KBM-7 (cell line): ENCODE measurements around the gene SHISA4.
"Not testable (repeated sequence)": the region's sequence is repeated elsewhere in the genome, so short reads cannot be mapped to it uniquely, and the experiment has no call there.

Experiments used
- DNase-seq: peaks from one replicate; pipeline ENCODE4 v3.0.0-alpha.2; 2015
- in situ Hi-C: fragments of 300-500 bp; cut with MboI; formaldehyde crosslinking; loops from 2 replicates; pipeline ENCODE4 v1.14.3; 2020; ENCODE audit warnings: low sequenced_read_pairs, low pct_unique_long_range_greater_than_20kb, mixed read lengths

The SHISA4 gene, protein sequence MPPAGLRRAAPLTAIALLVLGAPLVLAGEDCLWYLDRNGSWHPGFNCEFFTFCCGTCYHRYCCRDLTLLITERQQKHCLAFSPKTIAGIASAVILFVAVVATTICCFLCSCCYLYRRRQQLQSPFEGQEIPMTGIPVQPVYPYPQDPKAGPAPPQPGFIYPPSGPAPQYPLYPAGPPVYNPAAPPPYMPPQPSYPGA

DNA sequence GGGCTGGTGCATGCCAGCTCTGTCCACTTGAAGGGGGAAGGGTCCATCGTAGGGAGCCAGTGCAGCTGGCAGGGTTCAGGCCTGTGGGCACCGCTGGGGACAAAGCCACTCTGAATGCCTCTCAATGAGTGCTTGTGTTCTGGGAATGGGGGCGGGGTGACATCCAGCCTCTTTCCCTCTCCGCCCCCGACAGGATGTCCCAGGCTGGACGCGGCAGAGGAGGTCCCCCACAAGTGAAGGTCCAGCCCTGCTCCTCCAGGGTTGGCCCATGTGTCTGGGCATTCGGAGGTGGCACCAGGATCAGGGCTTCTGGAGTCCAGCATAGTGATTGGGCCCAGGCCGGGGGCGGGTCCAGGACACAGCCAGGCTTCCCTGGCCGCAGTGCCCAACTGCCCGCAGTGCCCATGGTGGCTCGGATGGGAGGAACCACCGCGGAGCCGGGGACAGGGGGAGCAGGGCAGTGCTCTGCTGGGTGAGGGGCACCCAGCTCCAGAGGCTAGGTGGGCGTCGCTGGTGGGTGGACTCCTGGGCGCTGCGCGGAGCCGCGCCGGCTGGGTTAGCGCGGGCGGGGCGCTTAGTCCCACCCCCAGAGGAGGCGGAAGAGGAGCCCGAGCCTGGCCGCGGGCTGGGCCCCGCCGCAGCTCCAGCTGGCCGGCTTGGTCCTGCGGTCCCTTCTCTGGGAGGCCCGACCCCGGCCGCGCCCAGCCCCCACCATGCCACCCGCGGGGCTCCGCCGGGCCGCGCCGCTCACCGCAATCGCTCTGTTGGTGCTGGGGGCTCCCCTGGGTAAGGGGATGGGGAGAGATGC is at the start of gene SHISA4:
Gene SHISA4 (plus strand): TSS at position 617 of the 808 bp plus-strand sequence. CDS start 97 bp downstream, at position 714.
- no peak for DNase-seq
- in situ Hi-C loops: loop anchor here (25.0 kb wide), 1 partner anchor 224 kb away; the partner anchor contains the start of gene GPR37L1

DNA sequence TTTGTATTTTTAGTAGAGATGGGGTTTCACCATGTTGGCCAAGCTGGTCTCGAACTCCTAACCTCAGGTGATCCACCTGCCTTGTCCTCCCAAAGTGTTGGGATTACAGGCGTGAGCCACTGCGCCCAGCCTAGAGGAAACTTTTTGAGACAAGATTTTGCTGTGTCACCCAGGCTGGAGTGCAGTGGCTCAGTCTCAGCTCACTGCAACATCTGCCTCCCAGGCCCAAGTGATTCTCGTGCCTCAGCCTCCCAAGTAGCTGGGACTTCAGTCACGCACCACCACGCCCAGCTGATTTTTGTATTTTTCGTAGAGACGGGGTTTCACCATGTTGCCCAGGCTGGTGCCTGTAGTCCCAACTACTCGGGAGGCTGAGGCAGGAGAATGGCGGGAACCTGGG is 49.6 kb upstream of the SHISA4 start:
- in situ Hi-C loops, DNase-seq: not testable (repeated sequence)

DNA sequence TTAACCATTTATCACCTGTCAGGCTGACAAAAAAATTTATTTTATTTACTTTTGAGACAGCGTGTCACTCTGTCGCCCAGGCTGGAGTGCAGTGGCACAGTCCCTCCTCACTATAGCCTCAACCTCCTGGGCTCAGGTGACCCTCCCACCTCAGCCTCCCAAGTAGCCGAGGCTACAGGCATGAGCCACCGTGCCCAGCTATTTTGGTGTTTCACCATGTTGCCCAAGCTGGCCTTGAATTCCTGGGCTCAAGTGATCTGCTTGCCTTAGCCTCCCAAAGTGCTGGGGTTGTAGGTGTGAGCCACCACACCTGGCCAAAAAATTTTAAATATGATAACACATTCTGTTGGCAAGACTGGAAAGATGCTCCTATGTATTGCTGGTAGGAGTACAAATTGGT is 48.6 kb upstream of the SHISA4 start:
- DNase-seq: no peak
- in situ Hi-C loops: no loop called here

DNA sequence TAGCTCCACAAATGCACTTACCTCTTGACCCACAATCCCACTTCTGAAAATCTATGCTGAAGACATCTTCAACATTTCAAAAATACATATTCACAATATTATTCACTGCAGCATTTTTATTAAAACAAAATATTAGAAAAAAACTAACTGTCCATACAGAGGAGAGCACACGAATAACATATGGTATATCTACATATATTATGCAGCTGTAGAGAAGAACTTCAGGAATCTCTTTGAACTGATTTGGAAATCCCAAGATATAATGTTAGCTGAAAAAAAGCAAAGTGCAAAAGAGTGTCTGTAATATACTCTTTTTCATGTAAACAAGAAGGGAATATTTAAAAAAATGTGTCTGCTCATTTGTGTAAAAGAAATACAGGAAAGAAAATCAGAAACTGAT is 48.2 kb upstream of the SHISA4 start:
- no peak for DNase-seq
- in situ Hi-C loops: no loop called here

DNA sequence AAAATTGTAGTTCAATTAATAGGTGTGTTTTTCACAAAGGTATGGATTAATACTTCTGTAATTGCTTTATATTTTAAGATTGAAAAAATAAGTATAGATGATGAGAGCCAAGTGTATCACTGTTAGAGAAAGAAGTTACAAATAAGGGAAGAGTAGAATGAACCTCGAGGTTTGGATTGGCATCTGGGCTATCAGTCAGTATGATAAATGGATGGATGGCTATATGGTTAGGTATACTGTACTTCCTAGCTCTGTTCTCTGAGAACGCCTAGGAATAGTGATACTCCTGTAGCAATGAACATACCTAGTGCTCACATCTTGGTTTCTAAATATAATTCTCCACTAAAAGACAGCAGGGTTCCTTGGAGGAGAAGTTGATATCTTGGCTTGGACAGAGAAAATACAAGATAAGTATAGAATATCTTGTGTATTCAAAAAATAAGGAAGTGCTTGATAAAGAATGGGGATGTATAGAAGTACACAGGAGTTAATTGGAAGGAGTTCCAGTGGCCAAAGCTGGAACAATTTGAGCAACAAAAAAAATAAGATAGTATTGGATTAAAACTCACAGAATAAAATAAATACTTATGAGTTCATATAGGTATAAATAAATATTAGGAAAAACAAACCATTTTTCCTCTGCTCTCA is 47.3 kb upstream of the SHISA4 start:
- in situ Hi-C loops: no loop called here
- DNase-seq: peak; percentile 28

DNA sequence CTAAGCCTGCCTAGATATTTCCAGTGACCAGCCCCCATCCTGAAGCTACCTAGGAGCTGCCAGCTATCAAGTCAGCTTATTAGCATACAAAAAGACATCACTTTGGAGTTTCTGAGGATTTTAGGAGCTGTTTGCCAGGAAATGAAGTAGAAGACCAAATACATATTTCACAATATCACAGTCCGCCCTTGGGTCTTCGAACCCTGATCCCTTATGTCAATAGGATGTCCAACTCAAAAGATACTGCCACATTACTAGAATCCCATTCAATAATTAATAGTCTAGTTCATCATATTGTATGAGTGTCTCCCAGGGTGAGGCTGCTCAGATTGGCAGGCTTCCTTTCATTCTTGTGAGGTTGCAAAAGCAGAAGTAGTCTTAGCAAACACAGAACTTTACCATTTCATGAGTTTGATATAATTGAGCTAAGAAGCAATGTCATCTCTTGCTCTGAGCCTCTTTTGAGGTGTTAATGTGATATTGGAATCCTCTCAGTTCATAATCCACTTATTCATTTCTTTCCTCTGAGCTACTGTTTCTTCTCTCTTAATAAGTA is 46.1 kb upstream of the SHISA4 start:
- DNase-seq: peak; percentile 29
- in situ Hi-C loops: no loop called here

DNA sequence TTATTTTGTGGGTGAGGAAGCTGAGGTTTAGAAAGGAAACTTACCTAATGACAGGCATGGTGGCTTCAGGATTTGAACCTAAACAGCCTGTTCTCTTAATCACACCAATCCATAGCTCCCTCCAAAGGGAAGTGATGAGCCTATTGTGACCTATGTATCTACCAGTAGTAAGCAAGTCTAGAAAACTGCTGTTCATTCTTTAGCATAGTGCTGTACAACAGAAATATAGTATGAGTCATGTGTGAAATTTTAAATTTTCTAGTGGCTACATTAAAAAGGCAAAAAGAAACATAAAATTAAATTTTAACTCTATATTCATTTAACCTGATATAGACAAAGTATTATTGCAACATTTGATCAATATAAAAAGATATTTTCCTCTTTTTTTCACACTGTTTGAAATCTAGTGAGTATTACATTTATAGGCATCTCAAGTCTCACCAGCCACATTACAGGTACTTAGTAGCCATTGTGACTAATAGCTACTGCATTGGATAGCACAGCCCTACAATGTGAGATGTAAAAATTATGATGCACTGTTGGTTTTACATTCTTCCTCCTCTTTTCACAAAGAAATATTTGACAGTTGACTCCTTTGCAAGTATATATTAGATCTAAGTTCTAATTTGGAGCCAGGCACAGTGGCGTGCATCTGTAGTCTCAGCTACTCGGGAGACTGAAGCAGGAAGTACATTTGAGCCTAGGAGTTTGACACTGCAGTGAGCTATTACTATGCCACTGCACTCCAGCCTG is 43.2 kb upstream of the SHISA4 start:
- DNase-seq: no peak
- in situ Hi-C loops: no loop called here

DNA sequence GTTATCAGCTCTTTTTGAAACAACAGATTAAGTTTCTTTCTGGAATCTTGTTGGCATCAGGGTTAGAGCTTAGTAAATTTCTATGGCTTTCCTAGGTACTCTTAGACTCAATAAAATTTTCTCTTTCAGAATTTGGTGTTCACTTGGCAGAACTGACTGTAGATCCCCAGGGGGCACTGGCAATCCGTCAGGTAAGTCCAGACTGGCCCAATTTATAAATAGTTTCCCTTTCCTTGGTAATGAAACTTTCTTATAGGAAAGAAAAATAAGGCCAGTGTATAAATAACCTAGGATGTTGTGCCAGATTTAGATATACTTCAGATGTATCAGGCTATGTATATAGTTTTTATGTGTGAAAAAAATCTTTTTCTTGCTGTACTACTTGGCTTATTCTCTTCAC is 41.5 kb upstream of the SHISA4 start:
- in situ Hi-C loops: no loop called here
- no peak for DNase-seq

DNA sequence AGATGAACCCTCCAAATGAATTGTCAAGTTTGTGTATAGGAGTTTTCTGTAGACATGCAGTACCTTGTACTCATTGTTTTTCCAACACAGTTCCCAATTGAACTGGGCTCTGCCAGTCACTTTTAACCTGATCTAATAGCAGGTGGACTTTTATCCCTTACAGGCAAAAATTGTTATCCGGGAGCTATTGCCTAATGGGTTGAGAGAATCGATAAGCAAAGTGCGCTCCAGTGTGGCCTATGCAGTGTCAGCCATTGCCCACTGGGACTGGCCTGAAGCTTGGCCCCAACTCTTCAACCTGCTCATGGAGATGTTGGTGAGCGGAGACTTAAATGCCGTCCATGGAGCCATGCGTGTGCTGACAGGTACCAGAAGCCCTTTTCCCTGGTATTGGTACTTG is 40.5 kb upstream of the SHISA4 start:
- DNase-seq: no peak
- in situ Hi-C loops: no loop called here

DNA sequence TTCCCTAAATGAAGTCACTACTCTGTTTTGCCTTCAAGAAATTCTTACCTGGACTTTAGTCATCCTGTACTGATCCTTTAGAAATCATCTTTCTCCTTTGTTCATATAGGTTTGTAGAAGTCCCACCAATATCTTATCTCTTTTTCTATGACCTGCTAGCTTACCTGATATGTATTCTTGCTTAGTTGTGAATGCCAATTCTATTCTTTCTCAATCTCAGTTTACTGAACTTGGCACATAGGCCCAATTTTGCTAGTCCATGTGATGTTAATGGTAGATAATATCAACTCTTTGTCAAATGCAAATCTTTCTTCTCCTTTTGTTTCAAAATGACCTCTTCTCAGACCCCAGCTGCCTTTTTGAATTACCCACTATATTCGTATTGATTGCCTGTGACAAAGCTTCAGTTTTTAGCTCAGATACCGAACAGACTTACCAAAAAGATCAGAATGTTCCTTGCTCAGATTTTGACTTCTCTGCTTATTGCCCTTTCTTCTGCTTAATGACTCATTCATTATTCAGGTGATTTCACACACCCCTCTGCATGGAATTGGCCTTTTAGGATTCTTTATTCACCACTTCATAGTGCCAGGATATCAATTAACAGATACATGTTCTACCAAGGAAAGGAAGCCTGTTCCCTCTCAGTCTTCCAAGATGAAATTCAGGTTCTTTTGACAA is 39.2 kb upstream of the SHISA4 start:
- no peak for DNase-seq
- in situ Hi-C loops: no loop called here

DNA sequence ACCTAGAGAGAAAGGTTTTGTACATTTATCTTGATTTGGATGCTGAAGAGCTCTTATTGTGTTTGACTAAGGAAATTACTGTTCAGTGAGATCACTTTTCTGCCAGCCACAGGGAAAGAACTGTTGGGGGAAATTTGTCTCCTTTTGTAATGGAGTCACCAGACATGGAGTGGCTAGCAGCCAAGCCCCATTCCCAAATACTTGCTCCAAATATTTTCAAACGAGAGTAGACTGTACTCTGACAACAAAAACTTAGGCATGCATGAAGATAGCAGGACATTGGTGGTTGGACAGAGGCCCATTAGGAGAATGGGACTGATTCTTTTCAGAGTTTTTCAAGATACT is 38.7 kb upstream of the SHISA4 start:
- DNase-seq: no peak
- in situ Hi-C loops: no loop called here

DNA sequence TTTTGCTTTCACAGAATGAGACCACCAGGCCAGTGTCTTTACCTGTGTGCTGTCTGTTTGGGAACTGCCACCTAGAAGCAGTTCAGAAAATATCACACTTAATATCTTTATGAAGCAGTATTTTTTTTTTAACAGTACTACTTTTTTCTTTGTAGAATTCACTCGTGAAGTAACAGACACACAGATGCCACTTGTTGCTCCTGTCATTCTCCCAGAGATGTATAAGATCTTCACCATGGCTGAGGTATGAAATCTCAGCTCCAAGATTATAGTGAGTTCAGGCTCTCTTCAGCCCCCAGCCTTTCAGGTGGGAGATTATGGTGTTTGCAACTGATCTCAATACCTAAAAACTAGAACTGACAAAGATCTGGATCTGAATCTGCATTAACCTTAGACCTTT is 36.7 kb upstream of the SHISA4 start:
- in situ Hi-C loops: no loop called here

DNA sequence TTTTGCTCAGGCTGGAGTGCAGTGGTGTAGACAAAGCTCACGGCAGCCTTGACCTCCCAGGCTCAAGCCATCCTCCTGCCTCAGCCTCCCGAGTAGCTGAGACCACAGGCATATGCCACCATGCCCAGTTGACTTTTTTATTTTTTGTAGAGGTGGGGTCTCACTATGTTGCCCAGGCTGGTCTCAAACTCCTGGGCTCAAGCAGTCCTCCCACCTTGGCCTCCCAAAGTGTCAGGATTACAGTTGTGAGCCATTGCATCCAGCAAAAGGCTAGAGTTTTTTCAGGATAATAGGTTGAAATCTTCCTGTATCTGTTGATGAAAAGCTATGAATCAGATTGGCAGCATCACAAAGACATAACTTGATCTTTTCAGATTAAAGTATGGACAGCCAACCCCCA is 32.0 kb upstream of the SHISA4 start:
- DNase-seq, in situ Hi-C loops: not testable (repeated sequence)

More for the DNA sequence above, 36.7 kb upstream of the SHISA4 start:
- no peak for DNase-seq

DNA sequence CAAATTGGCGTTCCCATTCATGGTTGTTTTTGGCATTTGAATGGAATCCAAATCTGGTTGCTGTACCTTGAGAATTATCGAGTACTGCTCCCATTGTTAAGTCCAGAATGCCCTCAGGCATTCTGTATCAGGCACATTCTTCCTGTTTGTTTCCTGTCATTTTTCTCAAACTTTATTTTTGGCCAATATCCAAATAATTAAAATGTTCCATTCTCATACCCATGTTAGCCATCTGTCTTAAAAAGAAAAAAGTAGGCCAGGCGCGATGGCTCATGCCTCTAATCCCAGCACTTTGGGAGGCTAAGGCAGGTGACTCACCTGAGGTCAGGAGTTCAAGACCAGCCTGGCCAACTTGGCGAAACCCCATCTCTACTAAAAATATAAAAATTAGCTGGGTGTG is 29.3 kb upstream of the SHISA4 start:
- in situ Hi-C loops: no loop called here

DNA sequence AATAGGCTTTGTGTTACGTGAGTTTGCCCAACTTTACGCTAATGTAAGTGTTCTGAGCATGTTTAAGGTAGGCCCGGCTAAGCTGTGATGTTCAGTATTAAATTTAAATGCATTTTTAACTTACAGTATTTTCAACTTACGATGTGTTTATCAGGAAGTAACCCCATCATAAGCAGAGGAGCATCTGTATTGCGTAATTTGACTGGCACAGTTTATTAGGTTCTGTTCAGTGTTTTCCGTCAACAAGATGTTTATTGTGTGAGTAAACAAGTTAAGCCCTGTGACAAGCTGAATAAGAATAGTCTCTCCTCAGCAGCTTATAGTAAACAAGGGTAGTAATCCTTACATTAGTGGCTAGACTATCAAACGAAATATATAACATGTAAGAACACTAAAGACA is 27.2 kb upstream of the SHISA4 start:
- no peak for DNase-seq
- in situ Hi-C loops: no loop called here

More for the DNA sequence above, 29.3 kb upstream of the SHISA4 start:
- no peak for DNase-seq

DNA sequence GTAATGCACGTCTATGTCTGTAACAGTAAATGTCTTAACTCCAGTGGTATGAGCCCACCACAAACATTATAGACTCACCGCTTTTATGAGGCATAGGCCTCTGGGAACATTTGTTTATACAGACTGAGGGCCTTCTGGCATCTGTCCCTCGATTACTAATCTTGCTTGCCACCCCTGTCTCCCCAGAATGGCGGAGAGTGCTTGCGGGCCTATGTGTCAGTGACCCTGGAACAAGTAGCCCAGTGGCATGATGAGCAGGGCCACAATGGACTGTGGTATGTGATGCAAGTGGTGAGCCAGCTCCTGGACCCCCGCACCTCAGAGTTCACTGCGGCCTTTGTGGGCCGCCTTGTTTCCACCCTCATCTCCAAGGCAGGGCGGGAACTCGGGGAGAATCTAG is 18.3 kb upstream of the SHISA4 start:
- in situ Hi-C loops: no loop called here
- DNase-seq: no peak

DNA sequence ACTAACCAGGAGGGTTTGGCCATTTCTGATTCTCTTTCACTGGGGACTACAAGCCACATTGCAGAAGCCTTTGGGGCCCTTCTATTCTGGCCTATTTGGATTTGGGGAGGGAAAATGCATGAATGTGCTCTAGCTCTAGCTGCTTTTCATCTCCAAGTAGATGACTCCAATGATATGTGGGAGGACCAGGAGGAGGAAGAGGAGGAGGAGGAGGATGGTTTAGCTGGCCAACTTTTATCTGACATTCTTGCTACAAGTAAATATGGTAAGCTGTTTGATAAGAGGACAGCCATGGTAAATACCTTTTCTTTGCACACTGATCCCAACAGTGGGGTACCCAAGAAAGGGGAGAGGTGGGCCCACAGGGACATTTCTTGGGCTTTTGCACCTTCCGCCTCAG is 14.0 kb upstream of the SHISA4 start:
- in situ Hi-C loops: loop anchor here (25.0 kb wide), 1 partner anchor 238 kb away; the partner anchor contains the start of gene GPR37L1

DNA sequence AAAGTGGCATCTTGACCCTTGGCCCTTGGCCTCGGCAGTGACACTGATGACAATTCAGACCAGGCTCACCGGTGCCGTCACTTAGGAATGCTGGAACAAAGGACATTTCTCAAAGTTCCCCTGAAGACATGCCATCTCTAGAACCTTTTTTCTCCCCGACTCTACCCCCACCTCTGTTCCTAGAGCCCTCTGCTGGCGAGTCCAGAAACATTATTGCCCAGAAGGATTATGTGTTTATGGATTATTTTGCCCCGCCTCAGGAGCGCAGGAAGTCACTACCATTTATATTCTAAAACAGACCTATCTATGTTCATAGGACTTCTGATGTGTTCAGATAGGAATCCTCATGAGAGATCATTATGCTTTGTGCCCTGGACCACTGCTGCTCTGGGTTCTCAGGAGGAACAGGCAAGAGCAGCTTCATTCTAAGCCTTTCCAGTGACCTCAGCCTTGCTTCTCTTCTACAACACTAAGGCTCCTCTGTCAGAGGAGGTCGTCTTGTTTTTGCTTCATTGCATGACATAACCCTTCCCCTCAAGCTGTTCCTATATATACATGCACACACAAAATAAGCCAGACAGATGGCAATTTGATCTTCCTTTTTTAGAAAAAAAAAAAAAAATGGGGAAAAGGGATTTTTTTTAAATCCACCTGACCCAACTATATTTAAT is 12.4 kb upstream of the SHISA4 start:
- DNase-seq: no peak
- in situ Hi-C loops: loop anchor here (25.0 kb wide), 1 partner anchor 236 kb away; the partner anchor contains the start of gene GPR37L1

More for the DNA sequence above, 14.0 kb upstream of the SHISA4 start:
- no peak for DNase-seq
